ENCODE measurements around the gene RPGR.

RPGR gene

GRCh38 chrX:38332505-38332904, 5.2 kb upstream of the RPGR start:
- DNase-seq (ENCODE audit: low spot score), result no peak

GRCh38 chrX:38327775-38328081, 419 bp upstream of the RPGR start:
- no peak for DNase-seq (ENCODE audit: low spot score)

- no peak for DNase-seq (ENCODE audit: low spot score)
Observed at GRCh38 chrX:38326086-38326485, 1.2 kb downstream of the RPGR start.

GRCh38 chrX:38320819-38321218, 6.5 kb downstream of the RPGR start:
- no peak for DNase-seq (ENCODE audit: low spot score)

- no peak for DNase-seq (ENCODE audit: low spot score)
Observed at GRCh38 chrX:38318606-38319005, 8.7 kb downstream of the RPGR start.

GRCh38 chrX:38318196-38318595, 9.1 kb downstream of the RPGR start:
- DNase-seq (ENCODE audit: low spot score), result no peak

- no peak for DNase-seq (ENCODE audit: low spot score)
Observed at GRCh38 chrX:38315186-38315585, 12.1 kb downstream of the RPGR start.

GRCh38 chrX:38313190-38313589, 14.1 kb downstream of the RPGR start:
- DNase-seq (ENCODE audit: low spot score), result no peak

GRCh38 chrX:38312436-38312835, 14.9 kb downstream of the RPGR start:
- DNase-seq (ENCODE audit: low spot score), result no peak

- no peak for DNase-seq (ENCODE audit: low spot score)
Observed at GRCh38 chrX:38311743-38312142, 15.6 kb downstream of the RPGR start.

GRCh38 chrX:38305971-38306370, 21.3 kb downstream of the RPGR start:
- DNase-seq (ENCODE audit: low spot score), result no peak

GRCh38 chrX:38304010-38304409, 23.3 kb downstream of the RPGR start:
- DNase-seq (ENCODE audit: low spot score), result no peak

GRCh38 chrX:38293741-38294140, 33.6 kb downstream of the RPGR start:
- no peak for DNase-seq (ENCODE audit: low spot score)

- DNase-seq (ENCODE audit: low spot score), result no peak
Observed at GRCh38 chrX:38287674-38288073, 39.6 kb downstream of the RPGR start.

GRCh38 chrX:38285649-38286048, 41.7 kb downstream of the RPGR start:
- DNase-seq (ENCODE audit: low spot score), result no peak

- no peak for DNase-seq (ENCODE audit: low spot score)
Observed at GRCh38 chrX:38282049-38282448, 45.3 kb downstream of the RPGR start.

- DNase-seq (ENCODE audit: low spot score), result no peak
Observed at GRCh38 chrX:38279188-38279587, 48.1 kb downstream of the RPGR start.

GRCh38 chrX:38278682-38279081, 48.6 kb downstream of the RPGR start:
- no peak for DNase-seq (ENCODE audit: low spot score)

GRCh38 chrX:38277802-38278201, 49.5 kb downstream of the RPGR start:
- no peak for DNase-seq (ENCODE audit: low spot score)

- DNase-seq (ENCODE audit: low spot score), result no peak
Observed at GRCh38 chrX:38277136-38277535, 50.2 kb downstream of the RPGR start.

GRCh38 chrX:38276089-38276488, 51.2 kb downstream of the RPGR start:
- no peak for DNase-seq (ENCODE audit: low spot score)

- DNase-seq (ENCODE audit: low spot score), result no peak
Observed at GRCh38 chrX:38275615-38276014, 51.7 kb downstream of the RPGR start.

GRCh38 chrX:38273453-38273852, 53.9 kb downstream of the RPGR start:
- DNase-seq (ENCODE audit: low spot score), result no peak

- no peak for DNase-seq (ENCODE audit: low spot score)
Observed at GRCh38 chrX:38271154-38271716, 56.1 kb downstream of the RPGR start.

- DNase-seq (ENCODE audit: low spot score), result no peak
Observed at GRCh38 chrX:38268011-38268410, 59.3 kb downstream of the RPGR start.

All from SK-N-DZ (cell line).